H9 (cell line): ENCODE measurements around the gene PSMB5. TPM values are rescaled to one million over a fixed set of nuclear protein-coding genes. Genes with fewer than 3 reads are reported as not detected.
A peak's percentile ranks its signal among the peaks of the same experiment; 100 is the strongest.

Source experiments
- DNase-seq: peaks from one replicate; pipeline ENCODE4 v3.0.0-alpha.2; 2017
- H2AFZ ChIP-seq: one replicate; pipeline ENCODE4 v1.6.1; 2013; ENCODE audit warnings: mild to moderate bottlenecking, low read length, control low read depth, moderate library complexity
- H2AK5ac ChIP-seq: 2 replicates; pipeline ENCODE4 v1.6.1; 2013; ENCODE audit warnings: low read length, control low read depth, mixed read lengths; ENCODE audit not compliant: insufficient read length
- H2BK120ac ChIP-seq: one replicate; pipeline ENCODE4 v1.6.1; 2013; ENCODE audit warnings: low read depth, mild to moderate bottlenecking, low read length, control low read depth, inconsistent platforms; ENCODE audit not compliant: poor library complexity, severe bottlenecking
- H2BK12ac ChIP-seq: 2 replicates; pipeline ENCODE4 v1.6.1; 2013; ENCODE audit warnings: low read length, control low read depth, mixed read lengths, low read depth; ENCODE audit not compliant: insufficient read length
- H2BK15ac ChIP-seq: 2 replicates; pipeline ENCODE4 v1.6.1; 2013; ENCODE audit warnings: low read depth, low read length, control low read depth
- H2BK20ac ChIP-seq: one replicate; pipeline ENCODE4 v1.6.1; 2013; ENCODE audit warnings: low read depth, mild to moderate bottlenecking, low read length, control low read depth, inconsistent platforms; ENCODE audit not compliant: poor library complexity, severe bottlenecking
- H2BK5ac ChIP-seq: 2 replicates; pipeline ENCODE4 v1.6.1; 2013; ENCODE audit warnings: low read length, control low read depth, mixed read lengths; ENCODE audit not compliant: insufficient read length
- H3K14ac ChIP-seq: 2 replicates; pipeline ENCODE4 v1.6.1; 2013; ENCODE audit warnings: low read length, control low read depth; ENCODE audit not compliant: insufficient read depth
- H3K18ac ChIP-seq: 2 replicates; pipeline ENCODE4 v1.6.1; 2013; ENCODE audit warnings: low read depth, mild to moderate bottlenecking, mixed read lengths, low read length, control low read depth; ENCODE audit not compliant: insufficient read length
- H3K23ac ChIP-seq: 2 replicates; pipeline ENCODE4 v1.6.1; 2013; ENCODE audit warnings: low read length, control low read depth, mixed read lengths, low read depth; ENCODE audit not compliant: insufficient read length
- H3K23me2 ChIP-seq: 2 replicates; pipeline ENCODE4 v1.6.1; 2013; ENCODE audit warnings: low read depth, mild to moderate bottlenecking, mixed read lengths, low read length, control low read depth; ENCODE audit not compliant: insufficient read length, poor library complexity, severe bottlenecking
- H3K27ac ChIP-seq: 2 replicates; pipeline ENCODE4 v1.5.1; 2013; ENCODE audit warnings: low read length, control low read depth, mixed read lengths, low read depth; ENCODE audit not compliant: insufficient read length
- H3K27me3 ChIP-seq: 2 replicates; pipeline ENCODE4 v1.6.1; 2013; ENCODE audit warnings: low read length, control low read depth, inconsistent platforms; ENCODE audit not compliant: insufficient read depth
- H3K4ac ChIP-seq: 2 replicates; pipeline ENCODE4 v1.6.1; 2013; ENCODE audit warnings: low read depth, mild to moderate bottlenecking, control low read depth, inconsistent platforms, low read length, moderate library complexity
- H3K4me1 ChIP-seq: 2 replicates; pipeline ENCODE4 v1.6.1; 2013; ENCODE audit warnings: low read length, control low read depth, inconsistent platforms; ENCODE audit not compliant: insufficient read depth
- H3K4me2 ChIP-seq: 2 replicates; pipeline ENCODE4 v1.6.1; 2013; ENCODE audit warnings: low read length, control low read depth, mixed read lengths; ENCODE audit not compliant: insufficient read length, insufficient read depth
- H3K56ac ChIP-seq: 2 replicates; pipeline ENCODE4 v1.6.1; 2013; ENCODE audit warnings: low read depth, mild to moderate bottlenecking, mixed read lengths, low read length, control low read depth; ENCODE audit not compliant: insufficient read length
- H3K79me1 ChIP-seq: 2 replicates; pipeline ENCODE4 v1.6.1; 2013; ENCODE audit warnings: low read depth, mild to moderate bottlenecking, moderate library complexity, low read length, control low read depth, inconsistent platforms; ENCODE audit not compliant: insufficient read depth, poor library complexity, severe bottlenecking
- H3K79me2 ChIP-seq: 2 replicates; pipeline ENCODE4 v1.6.1; 2013; ENCODE audit warnings: low read length, control low read depth, inconsistent platforms; ENCODE audit not compliant: insufficient read depth
- H3K9ac ChIP-seq: 2 replicates; pipeline ENCODE4 v1.6.1; 2013; ENCODE audit warnings: low read length, control low read depth, mixed read lengths; ENCODE audit not compliant: insufficient read length; ENCODE audit errors: extremely low read depth
- H3K9me3 ChIP-seq: one replicate; pipeline ENCODE4 v1.6.1; 2013; ENCODE audit warnings: low read depth, low read length, inconsistent platforms; ENCODE audit not compliant: control insufficient read depth
- H3T11ph ChIP-seq: one replicate; pipeline ENCODE4 v1.6.1; 2013; ENCODE audit warnings: mild to moderate bottlenecking, low read length, control low read depth, inconsistent platforms
- H4K20me1 ChIP-seq: one replicate; pipeline ENCODE4 v1.6.1; 2013; ENCODE audit not compliant: control insufficient read depth, insufficient read length, insufficient read depth
- H4K5ac ChIP-seq: 2 replicates; pipeline ENCODE4 v1.6.1; 2013; ENCODE audit warnings: low read depth, mild to moderate bottlenecking, mixed read lengths, low read length, control low read depth; ENCODE audit not compliant: insufficient read length
- H4K8ac ChIP-seq: replicated peaks from 2 replicates; pipeline ENCODE4 v1.6.1; 2013; ENCODE audit warnings: low read length, control low read depth, mixed read lengths, low read depth; ENCODE audit not compliant: insufficient read length
- H4K91ac ChIP-seq: 2 replicates; pipeline ENCODE4 v1.6.1; 2013; ENCODE audit warnings: low read depth, mild to moderate bottlenecking, moderate library complexity, mixed read lengths, low read length, control low read depth; ENCODE audit not compliant: insufficient read length
- H3K27ac Mint-ChIP-seq, 3 experiments: 2 replicates in 2 of 3; 3 replicates in 1 of 3; pipeline ENCODE4 v1.8.0; 2020 to 2021; ENCODE audit warnings: mixed read lengths in 3 of 3, mild to moderate bottlenecking in 1 of 3, moderate library complexity in 1 of 3
- H3K27me3 Mint-ChIP-seq: 2 replicates; pipeline ENCODE4 v1.8.0; 2021; ENCODE audit warnings: low read depth, mild to moderate bottlenecking, moderate library complexity, mixed read lengths
- H3K36me3 Mint-ChIP-seq, 3 experiments: 2 replicates in 2 of 3; 3 replicates in 1 of 3; pipeline ENCODE4 v1.8.0; 2020 to 2021; ENCODE audit warnings: low read depth in 3 of 3, mixed read lengths in 3 of 3; ENCODE audit not compliant: insufficient read depth in 1 of 3
- H3K4me1 Mint-ChIP-seq, 2 experiments: 2 replicates each; pipeline ENCODE4 v1.8.0; 2020; ENCODE audit warnings: mixed read lengths in 2 of 2
- H3K4me3 Mint-ChIP-seq, 2 experiments: 2 replicates in 1 of 2; 3 replicates in 1 of 2; pipeline ENCODE4 v1.8.0; 2020 to 2021; ENCODE audit warnings: mild to moderate bottlenecking in 2 of 2, mixed read lengths in 2 of 2, moderate library complexity in 1 of 2
- H3K9me3 Mint-ChIP-seq, 2 experiments: 2 replicates in 1 of 2; 3 replicates in 1 of 2; pipeline ENCODE4 v1.8.0; 2020; ENCODE audit warnings: mild to moderate bottlenecking in 2 of 2, mixed read lengths in 2 of 2, moderate library complexity in 1 of 2
- CTCF ChIP-seq: fragments of 200-600 bp; sonication (generic); conservative IDR thresholded peaks from 3 replicates; pipeline ENCODE4 v1.8.0; 2021; ENCODE audit warnings: antibody characterized with exemption, mild to moderate bottlenecking
- WGBS: extraction: QIAGEN DNeasy Blood & Tissue Kit; methylation state at CpG from one replicate; pipeline ENCODE4 v1.1.7; 2013; ENCODE audit warnings: missing lambda C conversion rate, low lambda C conversion rate, mixed read lengths; ENCODE audit not compliant: insufficient read length; ENCODE audit errors: extremely low coverage; 5-methylcytosine and 5-hydroxymethylcytosine counted together
- total RNA-seq: library from RNA; stranded (reverse); gene quantifications from 2 replicates; pipeline ENCODE4 v1.2.1, GENCODE V29; 2021

Gene PSMB5
- total RNA-seq, 1 experiment from 2014 or later: 252 TPM

DNA sequence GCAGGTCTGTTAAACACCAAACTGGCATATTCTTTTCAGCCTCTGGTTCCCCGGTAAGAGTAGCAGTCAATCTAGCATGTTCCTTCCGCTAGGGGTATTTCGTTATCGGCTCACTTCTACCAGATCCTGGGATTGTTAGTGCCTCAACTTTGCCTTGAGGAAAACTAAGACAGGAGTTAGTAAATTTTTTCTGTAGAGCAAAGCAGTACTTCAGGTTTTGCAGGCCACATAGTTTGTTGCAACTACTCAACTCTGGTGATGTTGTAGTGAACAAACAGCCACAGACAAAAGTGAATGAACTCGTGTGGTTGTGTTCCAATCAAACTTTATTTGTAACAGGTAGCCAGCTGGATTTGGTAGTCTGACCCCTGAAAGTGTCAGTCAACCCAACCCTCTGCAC is 28.9 kb upstream of the PSMB5 start:
- Histone ChIP-seq H3K9ac (no peak overlapping the region), H3K79me1 (peaks cover 17% of the 10 kb centered on the region), H3K18ac (no peak overlapping the region), H3K4me2 (no peak overlapping the region), H2BK12ac (no peak overlapping the region), H3K4me1 (no peaks in the 10 kb centered on the region), H2BK5ac (no peak overlapping the region), H2AK5ac (no peak overlapping the region), H3K9me3 (no peaks in the 10 kb centered on the region), H3K23me2 (no peaks in the 10 kb centered on the region), H3T11ph (no peak overlapping the region), H3K23ac (no peak overlapping the region), H4K8ac (no peak overlapping the region), H4K5ac (no peak overlapping the region), H3K79me2 (no peaks in the 10 kb centered on the region), H2BK120ac (no peak overlapping the region), H3K27me3 (no peaks in the 10 kb centered on the region), H2BK20ac (no peak overlapping the region), H2BK15ac (no peak overlapping the region), H3K56ac (no peak overlapping the region), H3K4ac (no peak overlapping the region), H3K14ac (no peak overlapping the region), H4K20me1 (no peaks in the 10 kb centered on the region), H4K91ac (no peak overlapping the region), H3K27ac (no peak overlapping the region), H2AFZ (no peak overlapping the region)
- Mint-ChIP-seq H3K36me3 (peaks cover 66 to 100% (median 91%) of the 10 kb centered on the region in 3 experiments), H3K4me3 (no peak overlapping the region), H3K27ac (peak overlapping the region in 2 of 3 experiments; percentile 9 to 12; a peak in 2 of 7 replicates), H3K9me3 (no peaks in the 10 kb centered on the region), H3K4me1 (peaks cover 6 to 19% of the 10 kb centered on the region in 2 experiments), H3K27me3 (peaks cover 1% of the 10 kb centered on the region)
- no CpG with 5 or more reads among the region's 5 CpGs for WGBS
- no peak for DNase-seq
- no peak for TF ChIP-seq CTCF
